ENCODE results near the gene TPSD1. TPM values are rescaled to one million over a fixed set of nuclear protein-coding genes. Genes with fewer than 3 reads are reported as not detected.

The TPSD1 gene
- total and polyA plus RNA-seq, 9 of the 15 experiments (the other 6 are each of a cell fraction or from before 2014, with no cell fraction given), result not detected

DNA sequence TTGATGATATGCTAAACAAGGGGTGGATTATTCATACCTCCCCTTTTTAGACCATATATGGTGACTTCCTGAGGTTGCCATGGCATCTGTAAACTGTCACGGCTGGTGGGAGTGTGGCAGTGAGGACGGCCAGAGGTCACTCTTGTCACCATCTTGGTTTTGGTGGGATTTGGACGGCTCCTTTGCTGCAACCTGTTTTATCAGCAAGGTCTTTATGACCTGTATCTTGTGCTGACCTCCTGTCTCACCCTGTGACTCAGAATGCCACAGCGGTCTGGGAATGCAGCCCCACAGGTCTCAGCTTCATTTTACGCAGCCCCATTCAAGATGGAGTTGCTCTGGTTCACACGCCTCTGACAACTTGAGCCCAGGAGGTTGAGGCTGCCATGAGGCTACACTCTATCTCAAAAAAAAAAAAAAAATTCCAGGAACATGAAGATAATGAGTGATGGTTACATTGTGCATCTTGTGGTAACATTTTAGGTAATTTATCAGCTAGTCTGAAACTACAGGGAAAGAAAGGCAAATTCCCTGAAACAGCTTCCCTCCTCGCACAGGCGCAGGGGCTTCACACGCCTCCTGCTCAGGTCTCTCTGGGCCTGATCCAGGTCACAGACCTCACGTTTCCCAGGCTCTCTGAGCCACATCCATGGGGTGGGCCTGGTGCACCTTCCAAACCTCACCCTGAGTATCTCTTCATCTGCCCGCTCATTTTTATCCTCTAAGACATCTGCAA lies 38.2 kb downstream of the TPSD1 start (continued):
- TF ChIP-seq ZBTB7A (IDR thresholded peaks at IDR 0.05; ENCODE audit: borderline replicate concordance, control insufficient read depth, low read depth, low read length) (0 out of 2 replicates have a peak, but pooled peaks have one; percentile 15), XRCC3 (IDR thresholded peaks at IDR 0.05) (no peak), NELFE (IDR thresholded peaks at IDR 0.05; ENCODE audit: insufficient read depth, insufficient read length) (no peak), HDAC8 (tag; IDR thresholded peaks at IDR 0.05) (peak; percentile 100), POLR3G (IDR thresholded peaks at IDR 0.05; ENCODE audit: extremely low read depth, insufficient read length, insufficient replicate concordance) (no peak), NCOA2 (IDR thresholded peaks at IDR 0.05; ENCODE audit: partially characterized antibody in 2 of 2) (no peak), RERE (CRISPR knock-in tag; IDR thresholded peaks at IDR 0.05; ENCODE audit: borderline replicate concordance) (no peak), PTBP1 (IDR thresholded peaks at IDR 0.05; ENCODE audit: low read depth, low read length) (no peak), CC2D1A (IDR thresholded peaks at IDR 0.05) (no peak), STAT5A (IDR thresholded peaks at IDR 0.05; ENCODE audit: borderline replicate concordance, low read length) (no peak), FOXJ3 (CRISPR knock-in tag; IDR thresholded peaks at IDR 0.05) (no peak), BCOR (IDR thresholded peaks at IDR 0.05) (no peak), ZNF778 (CRISPR knock-in tag; IDR thresholded peaks at IDR 0.05) (no peak), SRSF9 (IDR thresholded peaks at IDR 0.05; ENCODE audit: borderline replicate concordance, low read depth, low read length) (no peak), CXXC5 (CRISPR knock-in tag; IDR thresholded peaks at IDR 0.05) (peak; percentile 98), ETV1 (tag; conservative IDR thresholded peaks at IDR 0.05; ENCODE audit: low read depth) (peak; percentile 93), ZSCAN32 (CRISPR knock-in tag; IDR thresholded peaks at IDR 0.05) (peak; percentile 87), SNIP1 (IDR thresholded peaks at IDR 0.05; ENCODE audit: low read depth) (no peak), ZBTB26 (CRISPR knock-in tag; IDR thresholded peaks at IDR 0.05) (peak; percentile 98), LCOR (CRISPR knock-in tag; IDR thresholded peaks at IDR 0.05) (no peak), OTX1 (CRISPR knock-in tag; IDR thresholded peaks at IDR 0.05) (peak; percentile 97), PURB (CRISPR knock-in tag; IDR thresholded peaks at IDR 0.05; ENCODE audit: low read depth) (no peak)
- TF ChIP-seq, protein P1, sequence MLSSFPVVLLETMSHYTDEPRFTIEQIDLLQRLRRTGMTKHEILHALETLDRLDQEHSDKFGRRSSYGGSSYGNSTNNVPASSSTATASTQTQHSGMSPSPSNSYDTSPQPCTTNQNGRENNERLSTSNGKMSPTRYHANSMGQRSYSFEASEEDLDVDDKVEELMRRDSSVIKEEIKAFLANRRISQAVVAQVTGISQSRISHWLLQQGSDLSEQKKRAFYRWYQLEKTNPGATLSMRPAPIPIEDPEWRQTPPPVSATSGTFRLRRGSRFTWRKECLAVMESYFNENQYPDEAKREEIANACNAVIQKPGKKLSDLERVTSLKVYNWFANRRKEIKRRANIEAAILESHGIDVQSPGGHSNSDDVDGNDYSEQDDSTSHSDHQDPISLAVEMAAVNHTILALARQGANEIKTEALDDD (IDR thresholded peaks at IDR 0.05), result no peak
